ENCODE measurements around the gene ADH5.
"Not testable (repeated sequence)": the region's sequence is repeated elsewhere in the genome, so short reads cannot be mapped to it uniquely, and the experiment has no call there.

Gene ADH5

DNA sequence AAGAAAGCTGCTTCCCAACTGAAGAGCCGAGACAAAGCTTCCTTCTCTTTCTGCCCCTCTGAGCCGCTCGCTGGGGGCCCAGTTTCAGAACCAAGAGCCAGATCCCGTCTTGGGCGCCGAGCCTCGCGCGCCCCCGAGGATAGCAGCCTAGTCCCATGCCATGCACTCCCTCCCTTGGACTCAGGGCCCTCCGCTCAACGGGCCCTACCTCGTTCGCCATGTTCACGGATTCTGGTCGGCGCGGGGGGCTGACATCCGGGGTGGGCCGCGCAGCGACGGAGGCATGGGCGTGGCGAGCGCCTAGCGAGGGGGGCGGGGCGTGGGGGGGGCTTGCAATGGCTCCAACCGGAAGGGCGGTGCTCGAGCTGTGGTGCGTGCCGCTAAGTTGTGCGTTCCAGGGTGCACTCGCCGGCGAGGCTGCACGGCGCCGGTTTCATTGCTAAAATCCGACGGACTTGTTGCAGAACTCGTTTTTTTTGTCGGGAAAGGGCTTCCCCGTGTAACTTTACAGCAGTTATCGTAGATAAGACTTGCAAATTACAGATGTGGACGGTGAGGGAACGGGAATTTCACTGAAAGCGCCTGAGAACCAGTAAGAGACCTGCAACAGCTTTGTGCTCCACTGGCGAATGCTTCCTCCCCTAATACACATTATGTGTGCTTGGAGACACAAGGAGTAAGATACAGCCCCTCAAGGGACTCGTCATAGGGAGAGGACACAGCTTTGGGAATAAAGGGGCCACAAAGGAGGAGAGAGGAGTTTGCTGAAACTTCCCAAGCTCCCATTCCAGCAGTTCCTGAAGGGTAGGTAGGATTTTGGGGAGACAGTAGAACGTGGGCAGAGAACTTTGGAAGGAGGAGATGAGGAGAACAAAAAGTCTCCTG, at the start of gene ADH5:
TSS of gene ADH5 (minus strand) at position 308 of the 885 bp plus-strand sequence. CDS start at position 220, 88 bp downstream.
- DNase-seq (ENCODE audit: low spot score): peak; percentile 86

GRCh38 chr4:99136329-99136728, 47.7 kb upstream of the ADH5 start:
- no peak for DNase-seq (ENCODE audit: low spot score)

GRCh38 chr4:99135541-99136162, 47.1 kb upstream of the ADH5 start:
- DNase-seq (ENCODE audit: low spot score): no peak

- DNase-seq (ENCODE audit: low spot score): no peak
Measured at GRCh38 chr4:99134586-99134985, 46.0 kb upstream of the ADH5 start.

GRCh38 chr4:99131378-99131777, 42.8 kb upstream of the ADH5 start:
- DNase-seq (ENCODE audit: low spot score): no peak

- no peak for DNase-seq (ENCODE audit: low spot score)
Measured at GRCh38 chr4:99126376-99126775, 37.8 kb upstream of the ADH5 start.

- no peak for DNase-seq (ENCODE audit: low spot score)
Measured at GRCh38 chr4:99121008-99121407, 32.4 kb upstream of the ADH5 start.

- no peak for DNase-seq (ENCODE audit: low spot score)
Measured at GRCh38 chr4:99120501-99120900, 31.9 kb upstream of the ADH5 start.

DNA sequence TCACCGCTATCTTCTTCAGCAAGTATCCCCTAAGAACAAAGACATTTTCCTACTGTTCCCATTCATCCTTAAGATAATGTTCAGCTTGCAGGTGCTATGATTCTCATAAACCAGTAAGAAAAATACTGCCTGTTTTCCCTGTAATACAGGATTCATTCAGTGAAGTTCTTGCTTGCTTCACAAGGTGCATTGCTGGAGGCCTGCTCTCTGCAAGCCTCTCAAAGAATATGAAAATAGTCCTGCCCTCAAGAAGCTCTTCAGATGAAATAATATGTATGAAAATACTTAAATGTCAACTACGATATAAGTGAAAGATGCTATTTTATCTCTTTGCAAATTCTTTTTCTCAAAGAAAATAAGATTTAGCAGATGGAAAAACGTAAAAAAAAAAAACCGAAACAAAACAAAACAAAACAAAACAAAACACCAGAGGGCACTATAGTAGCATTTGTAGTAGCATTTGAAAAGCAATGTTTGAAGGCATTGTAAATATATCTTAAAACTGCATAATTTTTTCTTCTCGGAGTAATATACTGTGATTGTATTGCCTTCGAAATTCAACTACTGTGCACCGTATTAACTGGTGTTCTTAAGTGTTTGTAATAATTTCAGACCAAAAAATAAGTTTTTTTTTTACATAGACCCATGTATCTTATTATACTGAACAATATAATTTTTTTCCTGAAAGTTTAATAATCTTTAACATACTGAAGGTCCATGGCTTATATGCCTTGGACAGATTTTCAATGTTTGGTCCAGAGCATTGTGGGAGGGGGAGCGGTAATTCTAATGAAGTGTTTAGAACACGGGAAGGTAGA, 29.5 kb upstream of the ADH5 start:
- no peak for DNase-seq (ENCODE audit: low spot score)

- DNase-seq (ENCODE audit: low spot score): not testable (repeated sequence)
Measured at GRCh38 chr4:99117122-99117841, 28.7 kb upstream of the ADH5 start.

GRCh38 chr4:99109286-99109685, 20.7 kb upstream of the ADH5 start:
- DNase-seq (ENCODE audit: low spot score): not testable (repeated sequence)

GRCh38 chr4:99104153-99104552, 15.6 kb upstream of the ADH5 start:
- DNase-seq (ENCODE audit: low spot score): no peak

DNA sequence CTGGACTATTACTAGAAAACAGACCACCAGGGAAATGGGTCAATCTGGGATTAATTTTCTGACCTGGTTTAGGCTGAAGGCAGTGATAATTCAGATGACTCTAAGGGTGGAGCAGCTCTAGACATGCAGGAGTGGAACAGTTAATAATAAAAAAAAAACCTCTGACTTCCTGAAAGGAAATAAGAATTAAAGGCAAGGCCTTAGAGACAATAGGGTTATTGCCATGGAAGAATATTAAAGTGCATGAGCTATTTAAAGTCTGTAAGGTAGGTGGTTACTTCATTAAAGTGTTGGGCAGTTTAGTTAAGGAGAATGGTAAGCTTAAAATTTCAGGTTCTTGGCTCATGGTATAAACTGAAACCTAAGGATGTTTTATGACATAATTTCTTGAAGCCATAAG, 14.6 kb upstream of the ADH5 start:
- no peak for DNase-seq (ENCODE audit: low spot score)

GRCh38 chr4:99102634-99103033, 14.0 kb upstream of the ADH5 start:
- no peak for DNase-seq (ENCODE audit: low spot score)

GRCh38 chr4:99100876-99101275, 12.3 kb upstream of the ADH5 start:
- no peak for DNase-seq (ENCODE audit: low spot score)

- DNase-seq (ENCODE audit: low spot score): not testable (repeated sequence)
Measured at GRCh38 chr4:99099814-99100213, 11.2 kb upstream of the ADH5 start.

- no peak for DNase-seq (ENCODE audit: low spot score)
Measured at GRCh38 chr4:99099311-99099710, 10.7 kb upstream of the ADH5 start.

DNA sequence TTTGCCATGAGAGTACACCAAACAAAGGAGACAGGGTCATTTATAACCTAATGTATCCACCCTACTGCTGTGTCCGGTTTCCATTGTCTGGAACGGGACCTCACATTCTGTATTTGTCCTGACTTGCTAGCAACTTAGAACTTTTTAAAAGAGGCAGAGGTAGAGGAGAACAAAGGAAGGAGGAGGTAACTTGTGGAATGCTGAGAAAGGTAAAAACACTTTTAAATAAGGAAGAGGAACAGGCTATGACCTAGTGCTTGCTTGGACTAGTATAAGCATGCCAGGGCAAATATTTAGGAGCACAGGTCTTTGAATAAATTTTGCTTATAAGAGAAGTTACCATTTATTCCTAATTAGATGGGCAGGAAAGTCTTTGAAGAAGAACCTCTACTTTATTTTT, 3.3 kb upstream of the ADH5 start:
- DNase-seq (ENCODE audit: low spot score): not testable (repeated sequence)

DNA sequence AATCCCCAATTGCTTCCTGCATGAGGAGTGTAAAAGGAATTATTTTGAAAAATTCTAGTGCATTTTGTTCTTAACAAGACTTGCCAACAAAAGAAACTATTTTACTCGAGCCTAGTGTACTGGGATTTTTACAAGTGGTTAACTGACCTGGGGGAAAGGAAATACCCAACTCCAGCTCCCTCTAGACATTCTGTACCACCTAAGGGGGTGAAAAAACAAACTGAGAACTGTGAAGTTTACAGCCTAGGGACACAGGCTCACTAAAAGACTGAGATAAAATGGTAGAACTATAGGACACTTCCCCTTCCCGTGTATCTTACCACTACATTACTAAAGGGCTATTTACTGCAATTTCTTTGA, 2.6 kb upstream of the ADH5 start:
- DNase-seq (ENCODE audit: low spot score): no peak

DNA sequence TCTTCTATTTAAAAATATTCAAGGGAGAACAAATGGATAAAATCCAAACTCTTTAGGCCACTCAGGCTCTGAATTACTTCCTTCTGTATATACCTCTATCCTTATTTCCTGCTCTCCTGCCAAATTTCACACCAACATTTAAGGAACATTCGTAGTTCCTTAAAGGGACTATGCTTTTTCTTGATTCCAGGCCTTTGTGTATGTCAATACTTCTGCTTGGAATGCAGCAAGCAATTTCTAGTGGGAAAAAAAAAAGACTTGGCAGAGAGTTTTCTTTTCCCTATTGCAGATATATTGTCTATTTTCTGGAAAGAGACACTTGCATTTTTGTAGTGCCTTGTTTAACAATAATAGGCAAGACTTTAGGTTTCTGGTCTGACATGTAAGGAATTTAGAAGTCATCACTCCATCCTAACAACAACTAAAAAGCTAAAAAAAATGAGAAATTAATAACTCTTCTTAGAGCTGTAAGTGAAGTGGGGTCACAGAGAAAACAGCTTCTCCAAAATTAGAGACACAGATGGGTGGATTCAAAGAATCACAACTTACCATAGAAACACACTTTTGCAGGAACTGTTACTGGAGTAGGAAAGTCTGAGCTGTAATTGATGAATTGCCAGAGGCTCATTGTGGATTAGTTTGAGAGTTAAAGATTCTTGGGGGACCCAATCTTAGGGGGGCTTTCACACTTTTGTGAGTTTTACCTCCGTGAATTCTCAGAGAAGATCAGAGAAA, 2.1 kb upstream of the ADH5 start:
- DNase-seq (ENCODE audit: low spot score): no peak

DNA sequence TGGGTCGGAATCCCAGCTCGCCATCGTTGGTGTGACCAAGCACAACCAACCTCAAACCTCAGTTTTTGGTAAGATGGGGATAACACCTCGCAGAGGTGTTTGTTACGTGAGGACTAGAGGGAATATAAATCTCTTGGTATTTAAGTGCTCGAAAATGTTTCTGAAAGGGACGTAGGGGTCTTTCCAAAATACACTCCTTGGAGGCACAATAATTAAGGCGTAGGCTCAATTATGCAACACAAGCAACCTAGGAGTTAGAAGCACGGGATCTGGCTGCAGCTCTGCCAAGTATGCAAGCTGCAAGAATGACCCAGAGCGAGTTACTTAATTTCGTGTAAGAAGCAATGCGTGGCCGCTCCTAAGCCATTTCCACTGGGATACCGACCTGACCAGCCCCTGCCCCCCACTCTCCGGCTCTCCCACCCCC, 552 bp downstream of the ADH5 start:
- DNase-seq (ENCODE audit: low spot score): peak; percentile 65

All from hepatic stellate cell (primary cell).